GM21786 (cell line): ENCODE results near the gene SAMD15.
A peak's percentile ranks its signal among the peaks of the same experiment; 100 is the strongest.
"Not testable (repeated sequence)": the region's sequence is repeated elsewhere in the genome, so short reads cannot be mapped to it uniquely, and the experiment has no call there.

Experiments
- ATAC-seq: cut with Tn5 transposase; IDR thresholded peaks from one replicate; pipeline ENCODE4 v1.9.1; 2021; ENCODE audit not compliant: unreplicated experiment

SAMD15 gene

GRCh38 chr14:77375164-77375950, 1.8 kb upstream of the SAMD15 start:
- no peak for ATAC-seq

- peak; percentile 5 for ATAC-seq
Measured at GRCh38 chr14:77375973-77376770, 1.0 kb upstream of the SAMD15 start.

- ATAC-seq: no peak
Measured at GRCh38 chr14:77377502-77377844, 294 bp downstream of the SAMD15 start.

GRCh38 chr14:77378701-77379100, 1.5 kb downstream of the SAMD15 start:
- no peak for ATAC-seq

- ATAC-seq: no peak
Measured at GRCh38 chr14:77390188-77390587, 13.0 kb downstream of the SAMD15 start.

GRCh38 chr14:77400216-77400615, 23.0 kb downstream of the SAMD15 start:
- ATAC-seq: no peak

GRCh38 chr14:77403768-77404167, 26.6 kb downstream of the SAMD15 start:
- ATAC-seq: no peak

GRCh38 chr14:77406086-77406485, 28.9 kb downstream of the SAMD15 start:
- ATAC-seq: no peak

GRCh38 chr14:77406718-77407117, 29.5 kb downstream of the SAMD15 start:
- no peak for ATAC-seq

GRCh38 chr14:77407158-77407557, 30.0 kb downstream of the SAMD15 start:
- no peak for ATAC-seq

- no peak for ATAC-seq
Measured at GRCh38 chr14:77409131-77409533, 32.0 kb downstream of the SAMD15 start.

- ATAC-seq: not testable (repeated sequence)
Measured at GRCh38 chr14:77415403-77416030, 38.3 kb downstream of the SAMD15 start.

- not testable (repeated sequence) for ATAC-seq
Measured at GRCh38 chr14:77416098-77416497, 38.9 kb downstream of the SAMD15 start.

GRCh38 chr14:77416836-77417235, 39.7 kb downstream of the SAMD15 start:
- ATAC-seq: no peak

GRCh38 chr14:77421201-77421600, 44.0 kb downstream of the SAMD15 start:
- ATAC-seq: no peak

GRCh38 chr14:77423423-77423822, 46.2 kb downstream of the SAMD15 start, which contains the start of gene NOXRED1:
NOXRED1 (minus strand) TSS chr14:77423523; CDS start chr14:77422889, 634 bp downstream.
- ATAC-seq: no peak

- no peak for ATAC-seq
Measured at GRCh38 chr14:77424862-77425261, 47.7 kb downstream of the SAMD15 start.

- no peak for ATAC-seq
Measured at GRCh38 chr14:77426396-77426795, 49.2 kb downstream of the SAMD15 start.

- ATAC-seq: no peak
Measured at GRCh38 chr14:77436042-77436441, 58.9 kb downstream of the SAMD15 start.

GRCh38 chr14:77438596-77438995, 61.4 kb downstream of the SAMD15 start:
- ATAC-seq: no peak

- ATAC-seq: no peak
Measured at GRCh38 chr14:77439861-77440260, 62.7 kb downstream of the SAMD15 start.
